K562 (cell line): Measurements from ENCODE around the gene TALDO1.

ENCODE experiments used
- RCOR1 ChIP-seq, 2 experiments: IDR thresholded peaks; 2 replicates each; pipeline ENCODE4 v1.6.1; 2012; ENCODE audit warnings: low read depth in 2 of 2, low read length in 2 of 2, borderline replicate concordance in 1 of 2, improper control_type of control experiment in 1 of 2
- TOE1 ChIP-seq, 2 experiments: fragments of 450-650 bp in 1 of 2; sonication (generic) in 1 of 2; formaldehyde crosslinking in 1 of 2; IDR thresholded peaks; 2 replicates each; pipeline versions ENCODE4 v1.7.1 to v1.8.0; 2016 to 2022; ENCODE audit warnings: borderline replicate concordance in 2 of 2, mild to moderate bottlenecking in 2 of 2, antibody characterized with exemption in 1 of 2, inconsistent platforms in 1 of 2, low read depth in 1 of 2, missing genetic modification reagents in 1 of 2, moderate library complexity in 1 of 2

GRCh38 chr11:791658-792534, 44.6 kb downstream of the TALDO1 start:
- TF ChIP-seq RCOR1 (IDR thresholded peaks at IDR 0.05; ENCODE audit: borderline replicate concordance in 1 of 2, low read depth in 2 of 2, low read length in 2 of 2), result no peak
- no peak for TF ChIP-seq TOE1 (IDR thresholded peaks at IDR 0.05; ENCODE audit: borderline replicate concordance)
- no peak for TF ChIP-seq TOE1 (CRISPR knock-in tag; IDR thresholded peaks at IDR 0.05; ENCODE audit: borderline replicate concordance, low read depth)
